Measurements from ENCODE around the gene EVX2. TPM values are rescaled to one million over a fixed set of nuclear protein-coding genes. Genes with fewer than 3 reads are reported as not detected.

The EVX2 gene
- total RNA-seq, 4 donors from 2014 or later, result 0.16 TPM; not detected in 3

GRCh38 chr2:176095421-176095820 lies 11.7 kb upstream of the EVX2 start:
- no peak for TF ChIP-seq CTCF (IDR thresholded peaks at IDR 0.05; ENCODE audit: low read depth)

- no peak for TF ChIP-seq CTCF (IDR thresholded peaks at IDR 0.05; ENCODE audit: low read depth)
These were observed 10.6 kb upstream of the EVX2 start for GRCh38 chr2:176094349-176094748.

GRCh38 chr2:176093898-176094249 lies 10.1 kb upstream of the EVX2 start:
- TF ChIP-seq CTCF (IDR thresholded peaks at IDR 0.05; ENCODE audit: low read depth), result no peak

GRCh38 chr2:176093145-176093897 lies 9.6 kb upstream of the EVX2 start:
- no peak for TF ChIP-seq CTCF (IDR thresholded peaks at IDR 0.05; ENCODE audit: low read depth)

GRCh38 chr2:176092270-176093144 lies 8.7 kb upstream of the EVX2 start, which contains the start of gene HOXD13:
TSS of gene HOXD13 (plus strand) at chr2:176092721. CDS start at chr2:176092891, 170 bp downstream.
- no peak for TF ChIP-seq CTCF (IDR thresholded peaks at IDR 0.05; ENCODE audit: low read depth)

GRCh38 chr2:176091329-176092258 lies 7.8 kb upstream of the EVX2 start:
- no peak for TF ChIP-seq CTCF (IDR thresholded peaks at IDR 0.05; ENCODE audit: low read depth)

Data from subcutaneous adipose tissue (tissue), 4 donors.